ENCODE measurements around the gene LONP2. TPM values are rescaled to one million over a fixed set of nuclear protein-coding genes. Genes with fewer than 3 reads are reported as not detected.

The LONP2 gene
- total and polyA plus RNA-seq, 2 of the 13 experiments (the other 11 are each of a cell fraction or from before 2014, with no cell fraction given), result 39.2 to 63.3 TPM

- TF ChIP-seq, protein P1, sequence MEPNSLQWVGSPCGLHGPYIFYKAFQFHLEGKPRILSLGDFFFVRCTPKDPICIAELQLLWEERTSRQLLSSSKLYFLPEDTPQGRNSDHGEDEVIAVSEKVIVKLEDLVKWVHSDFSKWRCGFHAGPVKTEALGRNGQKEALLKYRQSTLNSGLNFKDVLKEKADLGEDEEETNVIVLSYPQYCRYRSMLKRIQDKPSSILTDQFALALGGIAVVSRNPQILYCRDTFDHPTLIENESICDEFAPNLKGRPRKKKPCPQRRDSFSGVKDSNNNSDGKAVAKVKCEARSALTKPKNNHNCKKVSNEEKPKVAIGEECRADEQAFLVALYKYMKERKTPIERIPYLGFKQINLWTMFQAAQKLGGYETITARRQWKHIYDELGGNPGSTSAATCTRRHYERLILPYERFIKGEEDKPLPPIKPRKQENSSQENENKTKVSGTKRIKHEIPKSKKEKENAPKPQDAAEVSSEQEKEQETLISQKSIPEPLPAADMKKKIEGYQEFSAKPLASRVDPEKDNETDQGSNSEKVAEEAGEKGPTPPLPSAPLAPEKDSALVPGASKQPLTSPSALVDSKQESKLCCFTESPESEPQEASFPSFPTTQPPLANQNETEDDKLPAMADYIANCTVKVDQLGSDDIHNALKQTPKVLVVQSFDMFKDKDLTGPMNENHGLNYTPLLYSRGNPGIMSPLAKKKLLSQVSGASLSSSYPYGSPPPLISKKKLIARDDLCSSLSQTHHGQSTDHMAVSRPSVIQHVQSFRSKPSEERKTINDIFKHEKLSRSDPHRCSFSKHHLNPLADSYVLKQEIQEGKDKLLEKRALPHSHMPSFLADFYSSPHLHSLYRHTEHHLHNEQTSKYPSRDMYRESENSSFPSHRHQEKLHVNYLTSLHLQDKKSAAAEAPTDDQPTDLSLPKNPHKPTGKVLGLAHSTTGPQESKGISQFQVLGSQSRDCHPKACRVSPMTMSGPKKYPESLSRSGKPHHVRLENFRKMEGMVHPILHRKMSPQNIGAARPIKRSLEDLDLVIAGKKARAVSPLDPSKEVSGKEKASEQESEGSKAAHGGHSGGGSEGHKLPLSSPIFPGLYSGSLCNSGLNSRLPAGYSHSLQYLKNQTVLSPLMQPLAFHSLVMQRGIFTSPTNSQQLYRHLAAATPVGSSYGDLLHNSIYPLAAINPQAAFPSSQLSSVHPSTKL (CRISPR knock-in tag; IDR thresholded peaks at IDR 0.05), result peak; percentile 86
- TF ChIP-seq, protein P2, sequence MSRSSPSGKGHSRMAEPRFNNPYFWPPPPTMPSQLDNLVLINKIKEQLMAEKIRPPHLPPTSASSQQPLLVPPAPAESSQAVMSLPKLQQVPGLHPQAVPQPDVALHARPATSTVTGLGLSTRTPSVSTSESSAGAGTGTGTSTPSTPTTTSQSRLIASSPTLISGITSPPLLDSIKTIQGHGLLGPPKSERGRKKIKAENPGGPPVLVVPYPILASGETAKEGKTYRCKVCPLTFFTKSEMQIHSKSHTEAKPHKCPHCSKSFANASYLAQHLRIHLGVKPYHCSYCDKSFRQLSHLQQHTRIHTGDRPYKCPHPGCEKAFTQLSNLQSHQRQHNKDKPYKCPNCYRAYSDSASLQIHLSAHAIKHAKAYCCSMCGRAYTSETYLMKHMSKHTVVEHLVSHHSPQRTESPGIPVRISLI (CRISPR knock-in tag; IDR thresholded peaks at IDR 0.05; ENCODE audit: borderline replicate concordance), result peak; percentile 53; the same call in 1 of the 2 replicates
- TF ChIP-seq THAP11 (CRISPR knock-in tag; IDR thresholded peaks at IDR 0.05) (peak; percentile 95), ZNF772 (CRISPR knock-in tag; IDR thresholded peaks at IDR 0.05) (peak; percentile 96; the same call in 1 of the 2 replicates), CEBPB (IDR thresholded peaks at IDR 0.05; ENCODE audit: borderline replicate concordance, low read depth, low read length) (no peak), ZNF232 (CRISPR knock-in tag; IDR thresholded peaks at IDR 0.05; ENCODE audit: borderline replicate concordance) (peak; percentile 89), ZFY (CRISPR knock-in tag; IDR thresholded peaks at IDR 0.05) (peak; percentile 98)
- TF ChIP-seq, protein P3, sequence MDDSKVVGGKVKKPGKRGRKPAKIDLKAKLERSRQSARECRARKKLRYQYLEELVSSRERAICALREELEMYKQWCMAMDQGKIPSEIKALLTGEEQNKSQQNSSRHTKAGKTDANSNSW (CRISPR knock-in tag; IDR thresholded peaks at IDR 0.05; ENCODE audit: borderline replicate concordance), result peak; percentile 61; the same call in 1 of the 2 replicates
- TF ChIP-seq, protein P4, sequence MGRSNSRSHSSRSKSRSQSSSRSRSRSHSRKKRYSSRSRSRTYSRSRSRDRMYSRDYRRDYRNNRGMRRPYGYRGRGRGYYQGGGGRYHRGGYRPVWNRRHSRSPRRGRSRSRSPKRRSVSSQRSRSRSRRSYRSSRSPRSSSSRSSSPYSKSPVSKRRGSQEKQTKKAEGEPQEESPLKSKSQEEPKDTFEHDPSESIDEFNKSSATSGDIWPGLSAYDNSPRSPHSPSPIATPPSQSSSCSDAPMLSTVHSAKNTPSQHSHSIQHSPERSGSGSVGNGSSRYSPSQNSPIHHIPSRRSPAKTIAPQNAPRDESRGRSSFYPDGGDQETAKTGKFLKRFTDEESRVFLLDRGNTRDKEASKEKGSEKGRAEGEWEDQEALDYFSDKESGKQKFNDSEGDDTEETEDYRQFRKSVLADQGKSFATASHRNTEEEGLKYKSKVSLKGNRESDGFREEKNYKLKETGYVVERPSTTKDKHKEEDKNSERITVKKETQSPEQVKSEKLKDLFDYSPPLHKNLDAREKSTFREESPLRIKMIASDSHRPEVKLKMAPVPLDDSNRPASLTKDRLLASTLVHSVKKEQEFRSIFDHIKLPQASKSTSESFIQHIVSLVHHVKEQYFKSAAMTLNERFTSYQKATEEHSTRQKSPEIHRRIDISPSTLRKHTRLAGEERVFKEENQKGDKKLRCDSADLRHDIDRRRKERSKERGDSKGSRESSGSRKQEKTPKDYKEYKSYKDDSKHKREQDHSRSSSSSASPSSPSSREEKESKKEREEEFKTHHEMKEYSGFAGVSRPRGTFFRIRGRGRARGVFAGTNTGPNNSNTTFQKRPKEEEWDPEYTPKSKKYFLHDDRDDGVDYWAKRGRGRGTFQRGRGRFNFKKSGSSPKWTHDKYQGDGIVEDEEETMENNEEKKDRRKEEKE (IDR thresholded peaks at IDR 0.05), result no peak
- TF ChIP-seq, protein P5, sequence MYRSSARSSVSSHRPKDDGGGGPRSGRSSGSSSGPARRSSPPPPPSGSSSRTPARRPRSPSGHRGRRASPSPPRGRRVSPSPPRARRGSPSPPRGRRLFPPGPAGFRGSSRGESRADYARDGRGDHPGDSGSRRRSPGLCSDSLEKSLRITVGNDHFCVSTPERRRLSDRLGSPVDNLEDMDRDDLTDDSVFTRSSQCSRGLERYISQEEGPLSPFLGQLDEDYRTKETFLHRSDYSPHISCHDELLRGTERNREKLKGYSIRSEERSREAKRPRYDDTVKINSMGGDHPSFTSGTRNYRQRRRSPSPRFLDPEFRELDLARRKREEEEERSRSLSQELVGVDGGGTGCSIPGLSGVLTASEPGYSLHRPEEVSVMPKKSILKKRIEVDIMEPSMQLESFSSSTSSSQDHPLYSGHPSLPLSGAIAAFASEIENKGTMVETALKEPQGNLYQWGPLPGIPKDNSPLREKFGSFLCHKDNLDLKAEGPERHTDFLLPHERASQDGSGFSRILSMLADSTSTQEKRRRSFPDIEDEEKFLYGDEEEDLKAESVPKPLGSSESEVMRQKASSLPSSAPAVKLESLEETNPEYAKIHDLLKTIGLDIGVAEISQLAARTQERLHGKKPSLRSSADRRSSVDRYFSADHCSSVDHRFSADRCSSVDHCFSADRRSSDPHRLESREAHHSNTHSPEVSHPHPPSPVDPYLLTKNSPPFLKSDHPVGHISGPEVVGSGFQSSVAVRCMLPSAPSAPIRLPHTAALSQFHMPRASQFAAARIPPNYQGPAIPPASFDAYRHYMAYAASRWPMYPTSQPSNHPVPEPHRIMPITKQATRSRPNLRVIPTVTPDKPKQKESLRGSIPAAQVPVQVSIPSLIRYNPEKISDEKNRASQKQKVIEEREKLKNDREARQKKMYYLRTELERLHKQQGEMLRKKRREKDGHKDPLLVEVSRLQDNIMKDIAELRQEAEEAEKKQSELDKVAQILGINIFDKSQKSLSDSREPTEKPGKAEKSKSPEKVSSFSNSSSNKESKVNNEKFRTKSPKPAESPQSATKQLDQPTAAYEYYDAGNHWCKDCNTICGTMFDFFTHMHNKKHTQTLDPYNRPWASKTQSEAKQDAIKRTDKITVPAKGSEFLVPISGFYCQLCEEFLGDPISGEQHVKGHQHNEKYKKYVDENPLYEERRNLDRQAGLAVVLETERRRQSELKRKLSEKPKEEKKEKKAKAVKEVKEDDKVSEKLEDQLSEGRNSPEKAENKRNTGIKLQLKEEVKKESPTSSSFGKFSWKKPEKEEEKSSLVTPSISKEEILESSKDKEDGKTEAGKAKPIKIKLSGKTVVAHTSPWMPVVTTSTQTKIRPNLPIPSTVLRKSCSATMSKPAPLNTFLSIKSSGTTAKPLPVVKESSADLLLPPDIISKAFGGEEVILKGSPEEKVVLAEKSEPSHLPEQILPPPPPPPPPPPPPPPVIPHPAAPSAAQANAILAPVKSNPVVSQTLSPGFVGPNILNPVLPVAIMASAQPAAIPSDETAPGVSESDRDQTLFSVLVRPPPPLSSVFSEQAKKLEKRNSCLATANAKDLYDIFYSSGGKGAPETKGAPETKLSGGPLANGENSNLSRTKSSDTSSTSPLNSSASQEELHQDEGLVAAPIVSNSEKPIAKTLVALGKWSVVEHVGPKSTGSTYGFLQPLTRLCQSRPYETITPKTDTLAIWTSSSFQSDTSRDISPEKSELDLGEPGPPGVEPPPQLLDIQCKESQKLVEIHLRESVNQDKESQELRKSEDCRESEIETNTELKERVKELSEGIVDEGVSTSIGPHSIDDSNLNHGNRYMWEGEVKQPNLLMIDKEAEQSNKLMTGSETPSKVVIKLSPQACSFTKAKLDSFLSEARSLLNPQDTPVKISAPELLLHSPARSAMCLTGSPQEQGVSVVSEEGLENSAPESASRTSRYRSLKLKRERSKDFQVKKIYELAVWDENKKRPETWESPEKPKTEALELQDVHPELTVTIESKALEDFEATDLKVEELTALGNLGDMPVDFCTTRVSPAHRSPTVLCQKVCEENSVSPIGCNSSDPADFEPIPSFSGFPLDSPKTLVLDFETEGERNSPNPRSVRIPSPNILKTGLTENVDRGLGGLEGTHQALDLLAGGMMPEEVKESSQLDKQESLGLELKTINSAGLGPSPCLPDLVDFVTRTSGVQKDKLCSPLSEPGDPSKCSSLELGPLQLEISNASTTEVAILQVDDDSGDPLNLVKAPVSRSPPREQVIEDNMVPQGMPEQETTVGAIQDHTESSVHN (CRISPR knock-in tag; IDR thresholded peaks at IDR 0.05), result peak; percentile 40; the same call in 1 of the 2 replicates
Observed at GRCh38 chr16:48244080-48244862, at the start of gene LONP2 (continued).
